HEK293T (cell line): ENCODE results near the gene CCNI2.

Experiments used
- ARNT ChIP-seq: fragments of 450-650 bp; IDR thresholded peaks from 2 replicates; pipeline ENCODE4 v1.6.1; 2017; ENCODE audit warnings: mild to moderate bottlenecking
- ELF4 ChIP-seq: fragments of 450-650 bp; IDR thresholded peaks from 2 replicates; pipeline ENCODE4 v1.6.1; 2017; ENCODE audit warnings: antibody characterized with exemption
- FOXA1 ChIP-seq: fragments of 450-650 bp; IDR thresholded peaks from 2 replicates; pipeline ENCODE4 v1.6.1; 2016; ENCODE audit warnings: mild to moderate bottlenecking
- HDGF ChIP-seq: fragments of 450-650 bp; IDR thresholded peaks from 2 replicates; pipeline ENCODE4 v1.6.1; 2017; ENCODE audit warnings: antibody characterized with exemption, borderline replicate concordance
- NFRKB ChIP-seq: fragments of 450-650 bp; IDR thresholded peaks from 2 replicates; pipeline ENCODE4 v1.6.1; 2016; ENCODE audit warnings: mild to moderate bottlenecking, moderate library complexity
- SP1 ChIP-seq: fragments of 450-650 bp; IDR thresholded peaks from 2 replicates; pipeline ENCODE4 v1.6.1; 2017
- SUZ12 ChIP-seq: fragments of 450-650 bp; IDR thresholded peaks from 2 replicates; pipeline ENCODE4 v1.6.1; 2016; ENCODE audit warnings: mild to moderate bottlenecking
- TARDBP ChIP-seq: fragments of 450-650 bp; IDR thresholded peaks from 2 replicates; pipeline ENCODE4 v1.6.1; 2016
- ZNF384 ChIP-seq: fragments of 450-650 bp; IDR thresholded peaks from 2 replicates; pipeline ENCODE4 v1.6.1; 2016
- TF ChIP-seq, protein P1 (sequence below): fragments of 450-650 bp; IDR thresholded peaks from 2 replicates; pipeline ENCODE4 v1.6.1; 2016

GRCh38 chr5:132750471-132751230, 3.4 kb downstream of the CCNI2 start:
- TF ChIP-seq NFRKB (no peak), ZNF384 (no peak), SUZ12 (no peak), TARDBP (no peak), HDGF (no peak), SP1 (no peak), FOXA1 (no peak), ARNT (no peak), ELF4 (no peak)
- TF ChIP-seq, protein P1, sequence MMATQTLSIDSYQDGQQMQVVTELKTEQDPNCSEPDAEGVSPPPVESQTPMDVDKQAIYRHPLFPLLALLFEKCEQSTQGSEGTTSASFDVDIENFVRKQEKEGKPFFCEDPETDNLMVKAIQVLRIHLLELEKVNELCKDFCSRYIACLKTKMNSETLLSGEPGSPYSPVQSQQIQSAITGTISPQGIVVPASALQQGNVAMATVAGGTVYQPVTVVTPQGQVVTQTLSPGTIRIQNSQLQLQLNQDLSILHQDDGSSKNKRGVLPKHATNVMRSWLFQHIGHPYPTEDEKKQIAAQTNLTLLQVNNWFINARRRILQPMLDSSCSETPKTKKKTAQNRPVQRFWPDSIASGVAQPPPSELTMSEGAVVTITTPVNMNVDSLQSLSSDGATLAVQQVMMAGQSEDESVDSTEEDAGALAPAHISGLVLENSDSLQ: no peak
